ENCODE results near the gene PCLO. TPM values are rescaled to one million over a fixed set of nuclear protein-coding genes. Genes with fewer than 3 reads are reported as not detected.

The PCLO gene, protein sequence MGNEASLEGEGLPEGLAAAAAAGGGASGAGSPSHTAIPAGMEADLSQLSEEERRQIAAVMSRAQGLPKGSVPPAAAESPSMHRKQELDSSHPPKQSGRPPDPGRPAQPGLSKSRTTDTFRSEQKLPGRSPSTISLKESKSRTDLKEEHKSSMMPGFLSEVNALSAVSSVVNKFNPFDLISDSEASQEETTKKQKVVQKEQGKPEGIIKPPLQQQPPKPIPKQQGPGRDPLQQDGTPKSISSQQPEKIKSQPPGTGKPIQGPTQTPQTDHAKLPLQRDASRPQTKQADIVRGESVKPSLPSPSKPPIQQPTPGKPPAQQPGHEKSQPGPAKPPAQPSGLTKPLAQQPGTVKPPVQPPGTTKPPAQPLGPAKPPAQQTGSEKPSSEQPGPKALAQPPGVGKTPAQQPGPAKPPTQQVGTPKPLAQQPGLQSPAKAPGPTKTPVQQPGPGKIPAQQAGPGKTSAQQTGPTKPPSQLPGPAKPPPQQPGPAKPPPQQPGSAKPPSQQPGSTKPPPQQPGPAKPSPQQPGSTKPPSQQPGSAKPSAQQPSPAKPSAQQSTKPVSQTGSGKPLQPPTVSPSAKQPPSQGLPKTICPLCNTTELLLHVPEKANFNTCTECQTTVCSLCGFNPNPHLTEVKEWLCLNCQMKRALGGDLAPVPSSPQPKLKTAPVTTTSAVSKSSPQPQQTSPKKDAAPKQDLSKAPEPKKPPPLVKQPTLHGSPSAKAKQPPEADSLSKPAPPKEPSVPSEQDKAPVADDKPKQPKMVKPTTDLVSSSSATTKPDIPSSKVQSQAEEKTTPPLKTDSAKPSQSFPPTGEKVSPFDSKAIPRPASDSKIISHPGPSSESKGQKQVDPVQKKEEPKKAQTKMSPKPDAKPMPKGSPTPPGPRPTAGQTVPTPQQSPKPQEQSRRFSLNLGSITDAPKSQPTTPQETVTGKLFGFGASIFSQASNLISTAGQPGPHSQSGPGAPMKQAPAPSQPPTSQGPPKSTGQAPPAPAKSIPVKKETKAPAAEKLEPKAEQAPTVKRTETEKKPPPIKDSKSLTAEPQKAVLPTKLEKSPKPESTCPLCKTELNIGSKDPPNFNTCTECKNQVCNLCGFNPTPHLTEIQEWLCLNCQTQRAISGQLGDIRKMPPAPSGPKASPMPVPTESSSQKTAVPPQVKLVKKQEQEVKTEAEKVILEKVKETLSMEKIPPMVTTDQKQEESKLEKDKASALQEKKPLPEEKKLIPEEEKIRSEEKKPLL (N-terminal part only)
- 1 to 10 TPM; 2.3 to 5.0 (median 2.7) TPM for total RNA-seq

DNA sequence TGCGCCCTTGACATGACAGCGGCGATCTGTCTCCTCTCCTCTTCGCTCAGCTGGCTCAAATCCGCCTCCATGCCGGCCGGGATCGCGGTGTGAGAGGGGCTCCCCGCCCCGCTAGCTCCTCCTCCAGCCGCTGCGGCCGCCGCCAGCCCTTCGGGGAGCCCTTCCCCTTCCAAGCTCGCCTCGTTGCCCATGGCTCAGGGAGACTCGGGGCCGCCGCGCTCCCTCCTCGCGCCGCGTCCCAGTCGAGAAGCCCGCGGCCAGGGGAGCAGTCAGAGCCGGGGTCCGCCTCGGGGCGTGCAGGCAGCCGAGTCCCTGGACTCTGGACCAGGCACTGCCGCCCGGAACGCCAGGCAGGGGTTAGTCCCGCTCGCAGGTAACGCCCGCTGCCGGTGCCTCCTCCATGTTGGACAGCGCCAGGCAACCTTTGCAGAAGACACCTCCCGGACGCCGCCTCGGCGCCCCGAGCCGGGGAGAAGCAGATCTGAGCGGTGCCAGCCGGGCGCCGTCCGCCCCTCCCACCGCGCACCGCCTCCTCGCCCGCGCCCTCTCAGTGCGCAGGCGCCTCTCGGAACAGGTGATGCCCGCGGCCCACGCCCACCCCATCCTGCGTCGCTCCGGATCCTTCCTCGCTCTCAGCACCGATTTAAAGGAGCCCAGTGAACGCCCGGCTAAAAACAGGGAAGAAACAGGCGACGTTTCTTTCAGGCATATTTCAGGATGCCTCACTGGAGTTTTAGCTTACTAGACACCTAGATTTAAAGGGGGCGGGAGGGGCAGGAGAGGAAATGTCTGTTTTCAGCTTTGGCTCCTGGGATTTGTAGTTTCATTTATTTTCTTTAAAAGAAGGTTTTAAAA, at the start of gene PCLO:
Gene PCLO (minus strand): TSS at position 483 of the 855 bp plus-strand sequence. CDS start 292 bp downstream, at position 191.
- WGBS = 0% methylated on average over 5 of the region's 77 CpGs
- H3K27me3 ChIP-seq = peaks cover 0 to 7% (median 0%) of the 10 kb centered on the region in 4 donors
- peaks cover 6 to 18% (median 15%) of the 10 kb centered on the region in 4 donors for H3K4me1 ChIP-seq
- no peak for DNase-seq (ENCODE audit: extremely low spot score)
- intact Hi-C loops (cut with DNase I) = no loop called here
- H3K9me3 ChIP-seq = no peaks in the 10 kb centered on the region
- no peaks in the 10 kb centered on the region for H3K36me3 ChIP-seq
- H3K27ac ChIP-seq (replicated peaks in 1 of 4) = peak within 1 kb of the TSS; percentile 41 to 75 (median 74)
- peak within 1 kb of the TSS; percentile 68 to 76 (median 69) for H3K4me3 ChIP-seq
- peak; percentile 37 to 65 for TF ChIP-seq POLR2AphosphoS5 (IDR thresholded peaks at IDR 0.05)
- TF ChIP-seq, protein P1, sequence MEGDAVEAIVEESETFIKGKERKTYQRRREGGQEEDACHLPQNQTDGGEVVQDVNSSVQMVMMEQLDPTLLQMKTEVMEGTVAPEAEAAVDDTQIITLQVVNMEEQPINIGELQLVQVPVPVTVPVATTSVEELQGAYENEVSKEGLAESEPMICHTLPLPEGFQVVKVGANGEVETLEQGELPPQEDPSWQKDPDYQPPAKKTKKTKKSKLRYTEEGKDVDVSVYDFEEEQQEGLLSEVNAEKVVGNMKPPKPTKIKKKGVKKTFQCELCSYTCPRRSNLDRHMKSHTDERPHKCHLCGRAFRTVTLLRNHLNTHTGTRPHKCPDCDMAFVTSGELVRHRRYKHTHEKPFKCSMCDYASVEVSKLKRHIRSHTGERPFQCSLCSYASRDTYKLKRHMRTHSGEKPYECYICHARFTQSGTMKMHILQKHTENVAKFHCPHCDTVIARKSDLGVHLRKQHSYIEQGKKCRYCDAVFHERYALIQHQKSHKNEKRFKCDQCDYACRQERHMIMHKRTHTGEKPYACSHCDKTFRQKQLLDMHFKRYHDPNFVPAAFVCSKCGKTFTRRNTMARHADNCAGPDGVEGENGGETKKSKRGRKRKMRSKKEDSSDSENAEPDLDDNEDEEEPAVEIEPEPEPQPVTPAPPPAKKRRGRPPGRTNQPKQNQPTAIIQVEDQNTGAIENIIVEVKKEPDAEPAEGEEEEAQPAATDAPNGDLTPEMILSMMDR (IDR thresholded peaks at IDR 0.05) = no peak

DNA sequence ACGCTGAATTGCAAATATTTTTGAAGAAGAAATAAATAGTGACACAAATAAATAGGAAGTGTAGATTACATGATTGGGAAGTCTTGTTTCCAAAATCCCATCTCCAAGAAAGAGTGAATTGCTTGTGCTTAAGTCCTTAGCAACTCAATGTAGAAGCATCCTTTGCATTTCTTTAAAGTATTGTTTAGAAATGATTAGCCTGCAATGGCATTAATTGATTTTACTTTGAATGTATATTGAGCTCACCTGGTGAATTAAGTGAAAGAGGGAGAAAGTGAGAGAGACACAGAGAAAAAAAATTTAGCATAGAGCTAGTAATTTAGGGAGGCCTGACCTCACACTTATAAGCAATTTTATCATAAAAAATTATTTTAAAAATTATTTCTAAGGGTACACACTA, 49.0 kb upstream of the PCLO start:
- intact Hi-C loops (cut with DNase I) = no loop called here
- Histone ChIP-seq H3K9me3 (no peaks in the 10 kb centered on the region), H3K27ac (replicated peaks in 1 of 4) (no peak overlapping the region), H3K27me3 (no peaks in the 10 kb centered on the region), H3K4me3 (no peak overlapping the region), H3K36me3 (no peaks in the 10 kb centered on the region), H3K4me1 (no peaks in the 10 kb centered on the region)
- TF ChIP-seq, protein P1 (IDR thresholded peaks at IDR 0.05) = no peak
- TF ChIP-seq POLR2AphosphoS5 (IDR thresholded peaks at IDR 0.05) (no peak), EP300 (IDR thresholded peaks at IDR 0.05) (no peak), POLR2A (IDR thresholded peaks at IDR 0.05; ENCODE audit: low read depth) (no peak)
- no peak for DNase-seq (ENCODE audit: extremely low spot score)
- 64% methylated on average over 1 of the region's 1 CpG for WGBS

DNA sequence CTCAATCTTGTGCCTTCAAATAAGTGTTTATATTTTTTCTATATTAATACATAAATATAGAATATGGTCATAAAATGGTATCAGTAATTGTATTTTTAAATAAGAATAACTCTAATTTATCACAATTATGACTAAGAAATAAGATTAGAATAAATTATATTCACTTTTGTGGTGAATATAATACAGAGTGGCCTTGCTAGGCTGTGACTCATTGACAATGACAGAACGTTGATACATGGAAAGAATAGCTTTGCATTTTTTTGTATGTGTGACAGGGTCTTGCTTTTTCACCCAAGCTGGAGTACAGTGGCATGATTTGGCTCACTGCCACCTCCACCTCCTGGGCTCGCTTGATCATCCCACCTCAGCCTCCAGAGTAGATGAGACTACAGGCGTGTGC, 47.8 kb upstream of the PCLO start:
- DNase-seq (ENCODE audit: extremely low spot score) = no peak

More for the DNA sequence above, 47.8 kb upstream of the PCLO start:
- Histone ChIP-seq H3K9me3 (no peaks in the 10 kb centered on the region), H3K27me3 (no peaks in the 10 kb centered on the region), H3K36me3 (no peaks in the 10 kb centered on the region), H3K4me3 (no peak overlapping the region), H3K4me1 (no peaks in the 10 kb centered on the region), H3K27ac (replicated peaks in 1 of 4) (no peak overlapping the region)
- TF ChIP-seq POLR2AphosphoS5 (IDR thresholded peaks at IDR 0.05) = no peak
- TF ChIP-seq, protein P1 (IDR thresholded peaks at IDR 0.05) = no peak
- TF ChIP-seq POLR2A (IDR thresholded peaks at IDR 0.05; ENCODE audit: low read depth) = no peak
- intact Hi-C loops (cut with DNase I) = no loop called here
- 83% methylated on average over 3 of the region's 3 CpGs for WGBS

Data from esophagus muscularis mucosa (tissue), 4 donors.